ENCODE measurements around the gene ANK2. TPM values are rescaled to one million over a fixed set of nuclear protein-coding genes. Genes with fewer than 3 reads are reported as not detected.

The ANK2 gene
- total RNA-seq, 2 donors from 2014 or later, result 6.6 to 7.1 TPM

DNA sequence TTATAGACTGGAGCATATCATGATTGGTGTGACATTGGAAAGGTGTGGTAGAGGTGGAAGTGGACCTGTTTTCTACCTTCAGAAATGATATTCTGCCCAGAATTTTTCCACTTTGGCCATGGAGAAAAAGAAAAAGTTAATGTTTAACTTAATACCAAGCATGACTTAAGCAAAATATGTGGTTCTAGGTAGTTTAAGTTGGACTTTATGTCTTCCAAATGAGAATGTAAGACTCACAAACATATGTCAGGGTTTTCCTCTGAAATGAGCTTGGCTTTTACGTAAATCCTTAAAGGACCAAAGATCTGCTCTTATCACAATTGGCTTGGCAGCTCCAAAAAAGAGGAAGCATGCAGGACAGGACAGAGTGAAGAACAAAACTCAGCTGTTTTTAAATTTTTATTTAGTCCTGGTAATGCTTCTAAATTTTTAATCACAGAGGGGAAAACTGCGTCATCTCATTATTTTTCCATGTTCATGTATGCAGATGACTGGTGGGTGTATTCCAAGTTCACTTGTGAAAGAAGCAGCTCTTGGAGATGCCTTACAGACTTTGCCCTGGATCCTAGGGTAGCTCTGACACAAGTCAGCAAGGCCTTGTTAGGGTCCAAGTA, 98.2 kb downstream of the ANK2 start:
- Mint-ChIP-seq H3K27ac (no peak overlapping the region), H3K9me3 (peaks cover 0 to 3% of the 10 kb centered on the region in 2 donors), H3K4me1 (ENCODE audit: low read depth) (no peaks in the 10 kb centered on the region), H3K4me3 (no peak overlapping the region), H3K36me3 (ENCODE audit: insufficient read depth in 2 of 2) (no peaks in the 10 kb centered on the region), H3K27me3 (ENCODE audit: low read depth) (no peaks in the 10 kb centered on the region)
- DNase-seq, result no peak
- no peak for ATAC-seq (replicated peaks in 1 of 2)

DNA sequence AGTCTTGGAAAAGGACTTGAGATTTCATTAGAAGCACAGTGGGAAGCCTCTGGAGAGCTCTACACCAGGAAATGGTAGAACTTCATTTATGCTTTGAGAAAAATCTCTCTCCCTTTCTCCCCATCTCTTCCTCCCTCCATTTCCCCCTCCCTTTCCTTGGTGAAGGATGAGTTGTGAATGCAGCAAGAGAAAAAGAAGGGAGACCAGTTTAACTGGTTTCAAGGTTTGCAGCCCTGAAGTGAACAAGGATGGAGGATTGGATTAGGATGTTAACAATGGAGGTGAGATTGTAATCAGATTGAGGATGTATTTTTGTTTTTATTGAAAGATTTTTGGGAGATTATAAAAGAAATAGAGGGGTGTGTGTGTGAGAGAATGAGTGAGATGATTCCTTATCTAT, 99.5 kb downstream of the ANK2 start:
- Mint-ChIP-seq H3K4me3 (no peak overlapping the region), H3K36me3 (ENCODE audit: insufficient read depth in 2 of 2) (no peaks in the 10 kb centered on the region), H3K27ac (no peak overlapping the region), H3K9me3 (peaks cover 0 to 3% of the 10 kb centered on the region in 2 donors), H3K4me1 (ENCODE audit: low read depth) (no peaks in the 10 kb centered on the region), H3K27me3 (ENCODE audit: low read depth) (no peaks in the 10 kb centered on the region)
- DNase-seq (no peak), ATAC-seq (replicated peaks in 1 of 2) (no peak)

DNA sequence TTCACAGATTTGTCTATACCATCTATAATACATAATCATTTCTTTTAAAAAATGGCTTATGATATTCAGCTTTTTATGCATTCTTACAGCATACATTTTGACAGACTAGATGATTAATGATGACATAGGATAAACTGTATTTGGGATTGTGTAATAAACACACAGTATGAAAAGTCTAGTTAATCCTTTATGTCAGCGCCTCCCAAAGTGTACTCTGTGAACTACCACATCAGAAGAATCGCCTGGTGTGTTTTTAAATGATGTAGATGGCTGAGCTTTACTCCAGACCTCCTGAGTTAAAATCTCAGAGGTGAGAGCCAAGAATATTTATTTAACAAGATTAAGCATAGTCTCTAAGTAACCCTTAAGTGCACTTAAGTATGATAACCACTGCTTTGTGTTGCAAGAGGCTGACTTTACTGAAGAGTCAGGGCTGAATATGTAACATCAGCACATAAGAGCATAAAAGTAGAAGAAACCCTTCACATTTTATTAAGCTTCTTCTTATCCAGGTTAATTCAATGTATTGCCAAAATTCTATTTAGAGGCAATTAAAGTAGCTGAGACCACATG, 104.2 kb downstream of the ANK2 start:
- peaks cover 0 to under 1% of the 10 kb centered on the region in 2 donors for H3K9me3 Mint-ChIP-seq
- no peak for ATAC-seq (replicated peaks in 1 of 2)
- no peak overlapping the region for H3K4me3 Mint-ChIP-seq
- no peak for DNase-seq
- H3K36me3 Mint-ChIP-seq (ENCODE audit: insufficient read depth in 2 of 2), result no peaks in the 10 kb centered on the region
- no peak overlapping the region for H3K27ac Mint-ChIP-seq
- no peaks in the 10 kb centered on the region for H3K27me3 Mint-ChIP-seq (ENCODE audit: low read depth)
- no peaks in the 10 kb centered on the region for H3K4me1 Mint-ChIP-seq (ENCODE audit: low read depth)

DNA sequence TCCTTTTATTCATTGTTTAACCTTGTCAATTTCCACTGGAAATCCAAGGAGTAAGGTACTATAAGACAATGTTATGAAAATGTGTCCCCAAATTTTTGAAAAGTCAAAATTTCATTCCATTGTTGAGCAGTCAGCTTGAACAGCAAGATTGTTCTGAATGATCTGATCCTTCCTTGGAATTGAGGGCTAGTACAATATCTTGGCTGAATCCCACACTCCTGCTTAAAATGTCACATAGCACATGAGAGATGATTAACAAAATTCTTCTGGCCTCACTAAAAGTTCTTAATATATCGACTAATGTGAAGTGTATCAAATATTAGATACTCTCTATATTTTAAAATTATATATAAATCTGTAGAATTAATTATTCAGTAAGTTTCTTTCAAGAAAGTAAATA, 104.8 kb downstream of the ANK2 start:
- no peaks in the 10 kb centered on the region for H3K36me3 Mint-ChIP-seq (ENCODE audit: insufficient read depth in 2 of 2)
- no peaks in the 10 kb centered on the region for H3K27me3 Mint-ChIP-seq (ENCODE audit: low read depth)
- no peaks in the 10 kb centered on the region for H3K9me3 Mint-ChIP-seq
- H3K27ac Mint-ChIP-seq, result no peak overlapping the region
- no peak for ATAC-seq (replicated peaks in 1 of 2)
- H3K4me3 Mint-ChIP-seq, result no peak overlapping the region
- DNase-seq, result no peak
- H3K4me1 Mint-ChIP-seq (ENCODE audit: low read depth), result no peaks in the 10 kb centered on the region

DNA sequence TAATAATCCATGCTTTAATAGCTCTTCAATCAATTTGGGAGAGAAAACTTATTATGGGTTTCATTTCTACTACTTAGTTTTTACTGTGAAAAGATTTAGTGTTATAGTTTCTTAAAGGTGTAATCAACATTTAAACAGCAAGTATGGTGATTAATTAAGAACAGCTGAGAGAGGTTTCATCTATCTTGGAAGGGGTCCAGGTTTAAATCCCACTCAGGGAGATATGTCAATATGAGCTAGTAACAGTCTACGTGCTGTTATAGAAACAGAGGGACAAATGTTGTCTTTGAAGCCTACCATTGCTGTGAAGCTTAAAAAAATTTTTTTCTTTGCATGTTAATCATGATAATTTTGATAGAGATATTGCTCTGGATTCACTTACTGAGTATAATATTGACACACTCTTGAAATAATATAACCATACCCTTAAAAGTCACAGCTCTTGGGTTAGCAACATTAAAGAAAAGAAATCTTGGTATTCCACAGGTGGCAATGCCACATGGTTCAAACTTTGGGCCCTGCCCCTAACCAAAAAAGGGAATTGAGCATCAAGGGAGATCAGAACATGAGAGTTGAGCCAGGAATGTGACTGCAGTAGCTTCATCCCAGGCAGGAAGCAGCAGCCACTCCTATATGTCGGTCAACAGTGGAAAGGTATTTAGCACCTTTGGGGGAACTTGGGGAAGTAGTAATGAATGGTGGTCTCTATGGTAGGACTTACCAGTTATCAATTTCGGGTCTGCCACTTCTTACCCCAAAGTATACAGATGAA, 107.8 kb downstream of the ANK2 start:
- ATAC-seq (replicated peaks in 1 of 2) (no peak), DNase-seq (no peak)
- Mint-ChIP-seq H3K27me3 (ENCODE audit: low read depth) (no peaks in the 10 kb centered on the region), H3K36me3 (ENCODE audit: insufficient read depth in 2 of 2) (no peaks in the 10 kb centered on the region), H3K27ac (no peak overlapping the region), H3K4me1 (ENCODE audit: low read depth) (no peaks in the 10 kb centered on the region), H3K9me3 (no peaks in the 10 kb centered on the region), H3K4me3 (no peak overlapping the region)

DNA sequence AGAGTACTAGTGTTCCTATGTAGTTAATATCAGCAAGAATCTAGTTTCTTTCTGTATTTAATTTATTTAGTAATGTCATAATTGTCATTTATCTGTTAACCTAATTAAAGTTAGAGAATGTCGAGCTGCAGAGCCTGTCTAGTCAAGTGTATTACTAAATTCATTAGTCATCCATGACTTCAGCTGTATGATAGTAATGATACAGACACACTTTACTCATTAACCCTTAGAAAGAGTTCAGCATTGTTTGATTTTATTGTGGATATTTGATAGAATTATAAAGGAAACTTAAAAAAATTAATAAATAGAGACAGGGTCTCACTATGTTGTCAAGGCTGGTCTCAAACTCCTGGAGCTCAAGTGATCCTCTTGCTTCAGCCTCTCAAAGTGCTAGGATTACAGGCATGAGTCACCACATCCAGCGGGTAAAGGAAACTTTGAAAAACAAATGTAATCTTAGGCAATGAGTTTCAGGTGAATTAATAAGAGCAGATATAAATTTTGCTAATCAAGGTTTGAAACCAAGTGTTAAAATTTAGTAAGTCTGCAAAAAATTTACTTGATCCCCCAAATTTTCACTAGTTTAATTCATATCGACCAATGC, 110.6 kb downstream of the ANK2 start:
- no peak overlapping the region for H3K4me3 Mint-ChIP-seq
- H3K4me1 Mint-ChIP-seq (ENCODE audit: low read depth), result no peaks in the 10 kb centered on the region
- H3K27ac Mint-ChIP-seq, result no peak overlapping the region
- no peaks in the 10 kb centered on the region for H3K9me3 Mint-ChIP-seq
- no peaks in the 10 kb centered on the region for H3K27me3 Mint-ChIP-seq (ENCODE audit: low read depth)
- H3K36me3 Mint-ChIP-seq (ENCODE audit: insufficient read depth in 2 of 2), result no peaks in the 10 kb centered on the region
- DNase-seq (no peak), ATAC-seq (replicated peaks in 1 of 2) (no peak)

DNA sequence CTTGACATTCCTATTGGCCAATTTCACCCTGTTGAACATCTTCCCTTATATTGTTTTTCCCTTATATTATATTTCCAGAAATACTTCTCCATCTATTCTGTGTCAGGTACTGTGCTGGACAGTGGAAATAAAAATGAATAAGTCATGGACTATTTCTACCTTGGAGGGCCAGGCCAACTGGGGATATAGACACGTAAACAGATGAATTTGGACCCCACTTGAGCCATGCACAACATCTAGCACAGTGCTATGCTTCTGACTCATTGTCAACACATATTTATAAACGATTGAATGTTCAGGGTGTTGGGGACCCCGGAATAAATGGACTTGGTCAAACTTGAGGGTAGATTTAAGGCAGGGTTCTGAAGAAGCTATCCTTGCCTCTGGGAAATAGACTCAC, 111.1 kb downstream of the ANK2 start:
- H3K27ac Mint-ChIP-seq, result no peak overlapping the region

DNA sequence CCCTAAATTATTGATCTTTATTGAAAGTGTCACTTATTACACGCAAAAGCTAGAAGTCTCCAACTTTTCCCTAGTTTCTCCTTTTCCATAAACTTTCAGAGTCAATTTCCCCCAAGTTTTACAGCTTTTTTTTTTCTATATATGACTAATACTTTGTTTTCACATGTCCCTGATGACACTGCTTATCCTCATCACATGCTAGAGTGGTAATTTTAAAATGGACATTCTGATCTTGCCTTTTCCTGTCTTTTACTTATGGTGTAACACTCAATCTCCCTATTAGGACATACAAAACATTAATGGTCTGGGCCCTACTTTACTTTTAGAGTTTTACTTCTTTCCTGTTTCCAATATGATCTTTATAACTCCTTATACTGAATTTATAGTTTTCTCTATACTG, 112.6 kb downstream of the ANK2 start:
- no peaks in the 10 kb centered on the region for H3K4me1 Mint-ChIP-seq (ENCODE audit: low read depth)
- H3K4me3 Mint-ChIP-seq, result no peak overlapping the region
- DNase-seq (no peak), ATAC-seq (replicated peaks in 1 of 2) (no peak)
- H3K27me3 Mint-ChIP-seq (ENCODE audit: low read depth), result no peaks in the 10 kb centered on the region
- H3K27ac Mint-ChIP-seq, result no peak overlapping the region
- no peaks in the 10 kb centered on the region for H3K36me3 Mint-ChIP-seq (ENCODE audit: insufficient read depth in 2 of 2)
- no peaks in the 10 kb centered on the region for H3K9me3 Mint-ChIP-seq

More for the DNA sequence above, 111.1 kb downstream of the ANK2 start:
- no peak for DNase-seq
- H3K4me1 Mint-ChIP-seq (ENCODE audit: low read depth), result no peaks in the 10 kb centered on the region
- no peaks in the 10 kb centered on the region for H3K36me3 Mint-ChIP-seq (ENCODE audit: insufficient read depth in 2 of 2)
- H3K9me3 Mint-ChIP-seq, result no peaks in the 10 kb centered on the region
- no peaks in the 10 kb centered on the region for H3K27me3 Mint-ChIP-seq (ENCODE audit: low read depth)
- ATAC-seq (replicated peaks in 1 of 2), result no peak
- no peak overlapping the region for H3K4me3 Mint-ChIP-seq

DNA sequence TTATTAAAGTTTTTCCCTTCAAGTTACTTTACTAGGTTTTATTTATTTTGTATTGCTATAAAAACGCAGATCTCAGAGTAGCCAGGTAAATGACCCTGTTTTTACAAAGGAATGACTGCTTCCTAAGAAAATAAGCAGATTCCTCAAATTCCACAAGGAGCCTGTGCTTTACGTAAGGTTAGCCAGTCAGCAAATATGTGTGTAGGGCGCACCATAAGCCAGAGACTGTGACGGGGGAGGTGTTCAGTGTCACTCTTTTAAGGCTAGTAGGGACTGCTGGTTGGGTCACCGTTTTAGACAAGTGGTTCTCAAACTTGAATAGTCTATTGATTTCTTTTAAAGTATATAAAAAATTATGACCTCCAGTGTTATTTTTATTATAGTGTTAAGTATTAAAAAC, 119.9 kb downstream of the ANK2 start:
- H3K27me3 Mint-ChIP-seq (ENCODE audit: low read depth), result no peaks in the 10 kb centered on the region
- no peak overlapping the region for H3K4me3 Mint-ChIP-seq
- H3K4me1 Mint-ChIP-seq (ENCODE audit: low read depth), result no peaks in the 10 kb centered on the region
- no peak overlapping the region for H3K27ac Mint-ChIP-seq
- no peaks in the 10 kb centered on the region for H3K9me3 Mint-ChIP-seq
- DNase-seq, result no peak
- no peak for ATAC-seq (replicated peaks in 1 of 2)
- H3K36me3 Mint-ChIP-seq (ENCODE audit: insufficient read depth in 2 of 2), result no peaks in the 10 kb centered on the region

DNA sequence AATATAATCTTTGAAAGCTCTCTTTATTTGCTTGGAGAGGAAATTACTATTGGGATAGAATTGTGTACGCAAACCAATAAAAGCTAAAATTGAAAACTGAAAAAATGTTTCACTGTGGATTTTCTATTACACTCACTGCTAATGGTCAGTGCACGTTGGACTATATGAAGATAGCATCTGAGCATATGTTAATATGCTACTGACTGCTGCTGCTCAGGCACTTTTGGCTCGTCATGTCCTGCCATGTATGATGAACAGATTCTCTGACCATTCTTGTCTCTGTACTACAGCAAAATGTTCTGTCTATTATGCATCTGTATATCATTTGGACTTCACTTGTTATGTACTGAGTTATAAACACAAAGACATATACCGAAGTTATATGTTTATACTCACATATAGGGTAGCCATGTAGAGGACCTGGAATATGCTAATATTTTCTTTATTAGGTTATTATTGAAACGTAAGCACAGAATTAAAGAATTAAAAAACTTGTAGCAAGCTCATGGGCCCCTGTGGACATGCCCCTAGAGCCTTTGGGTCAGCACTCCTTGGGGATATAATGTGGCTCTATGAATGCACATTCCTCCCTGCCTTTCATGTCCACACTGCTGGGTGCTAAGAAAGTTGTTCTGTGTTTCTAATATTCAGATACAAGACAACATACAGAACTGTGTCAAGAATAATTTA, 120.8 kb downstream of the ANK2 start:
- no peaks in the 10 kb centered on the region for H3K9me3 Mint-ChIP-seq
- H3K4me3 Mint-ChIP-seq, result no peak overlapping the region
- no peak for DNase-seq

DNA sequence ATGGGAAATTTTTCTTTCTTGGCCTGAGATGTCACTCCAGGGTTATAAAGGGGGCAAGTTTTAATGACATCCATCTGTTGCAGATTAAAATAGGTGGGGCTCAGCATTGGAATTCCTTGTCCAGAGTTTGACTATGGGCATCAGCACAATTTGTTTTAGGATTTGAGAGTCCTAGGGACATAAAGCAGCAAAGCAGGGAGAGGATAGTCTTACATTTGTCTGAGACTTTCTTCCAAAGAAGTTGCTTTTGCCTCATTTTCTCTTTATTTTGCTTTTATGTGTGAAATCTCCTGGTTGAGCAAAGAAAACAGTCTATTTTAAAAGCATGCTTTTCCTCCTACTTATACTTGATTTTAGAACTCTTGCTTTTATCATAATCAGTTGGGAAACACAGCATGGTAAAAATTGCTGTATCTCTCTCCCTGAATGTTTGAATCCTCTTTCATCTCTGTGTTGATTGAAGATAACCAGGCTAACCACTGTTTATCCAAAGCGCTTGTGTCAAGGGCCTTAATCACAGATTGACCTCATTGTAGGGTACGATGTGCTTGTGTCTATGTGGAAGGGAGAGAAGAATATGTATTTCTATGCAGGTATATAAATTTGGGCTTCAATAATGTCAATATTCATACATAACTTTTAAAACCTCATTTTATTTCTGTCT, 121.5 kb downstream of the ANK2 start:
- H3K27ac Mint-ChIP-seq, result no peak overlapping the region
- no peak for ATAC-seq (replicated peaks in 1 of 2)
- H3K4me3 Mint-ChIP-seq, result no peak overlapping the region
- no peaks in the 10 kb centered on the region for H3K9me3 Mint-ChIP-seq
- H3K36me3 Mint-ChIP-seq (ENCODE audit: insufficient read depth in 2 of 2), result no peaks in the 10 kb centered on the region
- no peaks in the 10 kb centered on the region for H3K4me1 Mint-ChIP-seq (ENCODE audit: low read depth)
- DNase-seq, result no peak
- no peaks in the 10 kb centered on the region for H3K27me3 Mint-ChIP-seq (ENCODE audit: low read depth)

More for the DNA sequence above, 120.8 kb downstream of the ANK2 start:
- no peak overlapping the region for H3K27ac Mint-ChIP-seq
- ATAC-seq (replicated peaks in 1 of 2), result no peak
- no peaks in the 10 kb centered on the region for H3K27me3 Mint-ChIP-seq (ENCODE audit: low read depth)
- H3K36me3 Mint-ChIP-seq (ENCODE audit: insufficient read depth in 2 of 2), result no peaks in the 10 kb centered on the region
- no peaks in the 10 kb centered on the region for H3K4me1 Mint-ChIP-seq (ENCODE audit: low read depth)

DNA sequence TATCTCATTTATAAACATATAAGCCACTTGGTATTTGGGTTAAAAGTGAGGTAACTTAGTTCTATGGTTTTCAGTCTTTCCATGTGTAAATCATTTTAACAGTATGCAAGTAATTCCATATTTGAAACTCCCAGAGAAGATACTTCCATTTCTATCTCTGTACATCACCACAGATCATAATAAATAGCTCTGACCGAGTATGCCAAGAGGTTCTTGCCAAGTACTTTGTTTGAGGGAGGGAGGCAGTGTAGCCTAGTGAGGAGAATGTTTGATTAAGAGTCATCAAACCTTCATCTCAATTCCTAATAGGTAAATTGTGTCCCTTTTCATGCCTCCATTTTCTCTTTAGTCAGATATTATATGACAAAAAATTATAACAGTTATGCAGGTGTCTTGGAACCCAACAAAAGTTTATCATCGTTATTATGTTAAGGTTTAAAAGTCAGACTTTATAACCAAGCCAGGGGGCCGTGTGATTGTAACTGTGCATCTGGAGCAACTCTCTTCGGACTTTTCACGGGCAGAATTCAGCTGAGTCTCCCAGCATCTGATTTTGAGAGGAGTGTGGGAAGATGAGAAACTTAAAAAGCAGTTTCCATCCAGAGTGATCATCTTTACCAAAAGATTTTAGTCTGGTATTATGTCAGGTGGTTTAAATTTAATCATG, 123.8 kb downstream of the ANK2 start:
- DNase-seq, result no peak
- Mint-ChIP-seq H3K27me3 (ENCODE audit: low read depth) (no peaks in the 10 kb centered on the region), H3K4me1 (ENCODE audit: low read depth) (no peaks in the 10 kb centered on the region), H3K4me3 (no peak overlapping the region), H3K27ac (no peak overlapping the region), H3K9me3 (no peaks in the 10 kb centered on the region), H3K36me3 (ENCODE audit: insufficient read depth in 2 of 2) (no peaks in the 10 kb centered on the region)
- no peak for ATAC-seq (replicated peaks in 1 of 2)

Measured in activated T-cell treated with anti-CD3 and anti-CD28 coated beads, Interleukin-2, amount 50 U/mL, for 72 hours (primary cell).